SW 1271 (cell line): Measurements from ENCODE around the gene ZP3.
A peak's percentile ranks its signal among the peaks of the same experiment; 100 is the strongest.
"Not testable (repeated sequence)": the region's sequence is repeated elsewhere in the genome, so short reads cannot be mapped to it uniquely, and the experiment has no call there.

Source experiments
- DNase-seq, 2 experiments: peaks; one replicate each; lab custom pipeline; 2025; lab: John Stamatoyannopoulos, UW

ZP3 gene

GRCh38 chr7:76405738-76406137 is 19.0 kb upstream of the ZP3 start:
- no peak for DNase-seq

- no peak for DNase-seq
These were observed 17.0 kb upstream of the ZP3 start for GRCh38 chr7:76407718-76408117.

GRCh38 chr7:76408121-76408560 is 16.6 kb upstream of the ZP3 start:
- no peak for DNase-seq

- DNase-seq, result no peak
These were observed 15.2 kb upstream of the ZP3 start, which contains the start of gene SSC4D for GRCh38 chr7:76409537-76409936. Gene SSC4D, minus strand, starts transcription at chr7:76409697. Its CDS starts 5,258 bp downstream, at chr7:76404439.

- no peak for DNase-seq
These were observed 13.1 kb upstream of the ZP3 start for GRCh38 chr7:76411626-76412025.

GRCh38 chr7:76412249-76412648 is 12.5 kb upstream of the ZP3 start:
- DNase-seq, result no peak

- not testable (repeated sequence) for DNase-seq
These were observed 7.0 kb upstream of the ZP3 start for GRCh38 chr7:76417654-76418310.

- DNase-seq, result peak; percentile 80 to 91
These were observed 3.7 kb upstream of the ZP3 start for GRCh38 chr7:76421097-76421496.

- DNase-seq, result no peak
These were observed 911 bp upstream of the ZP3 start for GRCh38 chr7:76423666-76424412.

- DNase-seq, result no peak
These were observed 406 bp downstream of the ZP3 start for GRCh38 chr7:76425156-76425555.

GRCh38 chr7:76425558-76425957 is 808 bp downstream of the ZP3 start:
- DNase-seq, result not testable (repeated sequence)

- no peak for DNase-seq
These were observed 1.5 kb downstream of the ZP3 start for GRCh38 chr7:76426246-76426645.

- no peak for DNase-seq
These were observed 2.9 kb downstream of the ZP3 start for GRCh38 chr7:76427635-76428034.

- no peak for DNase-seq
These were observed 3.5 kb downstream of the ZP3 start for GRCh38 chr7:76428149-76428823.

- no peak for DNase-seq
These were observed 4.4 kb downstream of the ZP3 start for GRCh38 chr7:76428868-76429805.

GRCh38 chr7:76430211-76430610 is 5.5 kb downstream of the ZP3 start:
- DNase-seq, result no peak

- DNase-seq, result no peak
These were observed 6.1 kb downstream of the ZP3 start for GRCh38 chr7:76430836-76431235.

- DNase-seq, result peak; percentile 77 to 89
These were observed 13.1 kb downstream of the ZP3 start for GRCh38 chr7:76437873-76438272.

- DNase-seq, result not testable (repeated sequence)
These were observed 14.6 kb downstream of the ZP3 start for GRCh38 chr7:76439120-76439888.

GRCh38 chr7:76440404-76440803 is 15.7 kb downstream of the ZP3 start:
- DNase-seq, result not testable (repeated sequence)

- DNase-seq, result not testable (repeated sequence)
These were observed 17.0 kb downstream of the ZP3 start for GRCh38 chr7:76441792-76442191.
